Right renal pelvis (tissue), 4 donors: ENCODE results near the gene CDHR2. TPM values are rescaled to one million over a fixed set of nuclear protein-coding genes. Genes with fewer than 3 reads are reported as not detected.

Experiments
- DNase-seq, 4 donors: peaks; one replicate each; pipeline ENCODE4 v3.0.0-alpha.2; 2013; ENCODE audit warnings: low read depth in 4 of 4, low spot score in 3 of 4, missing footprints in 1 of 4
- polyA plus RNA-seq, 4 donors: library from polyadenylated mRNA; unstranded; fragments of 120-200 nt; gene quantifications; one replicate each; pipeline ENCODE4 v1.2.1, GENCODE V29; 2013; ENCODE audit not compliant: insufficient read length in 4 of 4

The CDHR2 gene
- polyA plus RNA-seq, 4 donors, result 13.9 to 21.5 (median 18.6) TPM

DNA sequence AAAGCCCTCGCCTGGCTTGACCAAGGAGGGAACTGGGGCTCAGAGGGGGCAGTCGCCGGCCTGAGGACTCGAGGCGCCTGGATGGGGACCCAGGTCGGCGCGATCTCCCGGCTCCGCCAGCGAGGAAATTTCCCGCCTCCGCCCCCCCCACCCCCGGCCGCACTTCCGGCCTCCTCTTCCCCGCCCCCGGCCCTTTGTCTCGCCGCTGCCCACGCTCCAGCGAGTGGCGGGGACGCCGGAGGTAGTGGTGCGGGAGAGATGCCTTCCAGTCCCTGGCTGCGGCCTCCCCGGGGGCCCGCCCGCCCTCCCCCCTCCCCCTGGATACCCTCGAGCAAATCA lies 61.3 kb downstream of the CDHR2 start:
- DNase-seq, result no peak

DNA sequence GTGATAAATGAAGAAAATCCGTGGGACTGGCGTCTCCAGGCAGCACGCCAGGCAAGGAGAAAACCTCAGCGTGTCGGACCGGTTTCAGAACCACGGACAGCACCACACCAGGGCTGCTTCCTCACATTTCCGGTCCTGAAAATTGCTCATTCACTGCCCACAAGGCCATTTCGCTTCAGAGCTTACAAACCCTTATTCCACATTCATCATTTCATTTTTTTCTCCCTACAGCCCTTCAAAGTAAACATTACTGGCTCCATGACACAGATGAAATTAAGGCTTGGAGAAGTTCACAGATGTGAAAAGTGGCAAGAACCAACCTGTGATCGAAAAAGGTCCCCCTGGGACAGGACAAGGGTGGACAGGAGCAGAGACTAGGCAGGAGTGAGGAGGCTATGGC lies 62.3 kb downstream of the CDHR2 start:
- DNase-seq, result peak in 3 of 4 donors; percentile 65 to 79 (median 73)

DNA sequence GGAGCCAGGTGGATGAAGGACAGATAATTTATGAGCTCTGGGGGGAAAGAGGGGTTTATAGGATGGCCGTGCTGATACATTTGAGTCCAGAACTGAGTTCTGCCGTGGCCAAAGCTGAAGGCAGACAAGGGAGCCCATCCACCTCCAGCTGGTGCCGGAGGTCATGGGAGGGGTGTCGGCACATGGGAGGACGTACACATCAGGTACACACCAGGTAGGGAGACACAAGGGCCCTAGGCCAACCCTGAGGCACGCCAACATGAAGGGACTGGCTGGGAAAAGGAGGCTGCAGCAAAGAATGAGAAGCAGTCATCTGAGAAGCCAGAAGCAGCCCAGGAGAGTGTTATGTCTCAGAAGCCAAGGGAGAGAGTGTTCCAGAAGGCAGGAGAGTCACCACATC lies 62.9 kb downstream of the CDHR2 start:
- no peak for DNase-seq

DNA sequence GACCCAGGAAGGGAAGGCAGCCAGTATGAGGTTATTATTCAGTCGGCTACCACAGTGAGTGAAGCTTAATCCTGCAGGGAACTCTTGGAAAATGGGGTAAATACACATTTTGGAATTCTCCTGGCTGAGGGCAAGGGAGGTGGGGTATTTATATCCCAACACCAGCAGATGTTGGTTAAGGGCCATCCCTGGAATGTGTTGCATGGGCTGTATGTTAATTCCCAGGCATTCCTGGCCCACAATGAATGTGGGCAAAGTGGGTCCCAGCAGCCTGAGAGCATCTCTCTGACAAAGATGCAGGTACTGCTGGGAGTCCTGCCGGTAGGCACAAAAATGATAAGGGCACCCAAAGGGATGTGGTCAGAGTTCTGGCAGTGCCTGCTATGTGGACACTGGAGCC lies 63.7 kb downstream of the CDHR2 start:
- DNase-seq, result no peak

DNA sequence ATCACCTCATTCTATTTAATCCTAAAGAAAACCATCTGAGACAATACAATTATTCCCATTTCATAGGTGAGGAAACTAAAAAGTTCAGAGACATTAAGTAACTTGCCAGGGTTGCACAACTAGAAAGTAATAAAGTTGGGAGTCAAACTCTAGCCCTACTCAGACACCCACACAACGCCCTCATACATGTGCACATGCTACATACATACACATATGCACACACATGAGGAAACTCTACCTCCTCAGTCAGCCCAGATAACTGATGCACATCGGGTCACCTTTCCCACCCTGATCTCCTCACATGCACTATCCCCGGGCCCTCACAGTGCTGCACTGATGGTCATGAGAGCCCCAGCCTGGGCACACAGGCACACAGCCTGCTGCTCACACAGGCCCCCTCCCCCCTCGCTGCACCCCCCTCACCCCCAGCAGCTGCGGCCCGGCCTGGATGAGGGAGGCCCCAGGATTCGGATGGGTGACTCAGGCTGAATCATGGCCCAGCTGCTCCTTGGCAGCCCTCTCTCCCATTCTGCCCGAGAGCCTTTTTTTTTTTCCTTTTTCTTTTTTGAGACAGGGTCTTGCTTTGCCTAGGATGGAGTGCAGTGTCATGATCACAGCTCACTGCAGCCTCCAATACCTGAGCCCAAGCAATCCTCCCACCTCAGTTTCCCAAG lies 65.8 kb downstream of the CDHR2 start:
- no peak for DNase-seq

DNA sequence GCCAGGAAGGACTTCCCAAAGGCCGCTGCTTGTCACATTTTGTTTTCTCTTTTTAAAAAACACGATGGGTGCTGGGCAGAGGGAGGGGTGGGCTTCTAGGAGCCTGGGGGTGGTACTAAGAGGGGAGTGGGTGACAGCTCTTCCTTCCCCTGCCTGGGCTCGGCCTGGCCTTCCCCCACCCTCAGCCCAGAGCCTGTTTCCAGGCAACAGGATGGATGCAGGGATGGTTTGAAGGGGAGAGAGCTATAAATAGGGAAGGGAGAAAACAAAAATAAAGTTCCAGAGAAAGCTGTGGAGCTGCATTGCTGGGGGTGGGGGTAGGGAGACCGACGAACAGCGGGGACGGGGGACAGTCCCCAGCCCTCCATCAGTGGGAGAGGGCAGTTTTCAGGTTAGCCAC lies 67.4 kb downstream of the CDHR2 start:
- no peak for DNase-seq

DNA sequence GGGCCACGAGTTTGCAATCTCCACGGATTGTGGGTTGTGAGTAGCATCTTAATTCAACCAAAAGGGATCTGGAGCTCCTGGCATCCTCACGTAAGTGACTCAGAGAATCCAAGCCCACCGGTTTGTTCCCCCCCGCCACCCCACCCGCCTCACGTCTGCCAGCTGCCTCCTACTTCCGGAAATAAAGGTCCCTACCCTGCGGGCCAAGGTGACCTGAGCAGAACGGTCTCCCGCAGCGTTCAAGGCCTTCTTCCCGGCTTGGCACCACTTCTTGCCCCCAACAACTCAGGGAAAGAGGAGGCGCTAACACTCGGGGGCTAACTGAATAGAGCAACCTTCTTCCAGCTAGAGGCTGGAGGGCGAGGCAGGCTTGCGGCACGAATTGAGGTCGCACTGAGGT lies 69.6 kb downstream of the CDHR2 start:
- DNase-seq, result no peak

DNA sequence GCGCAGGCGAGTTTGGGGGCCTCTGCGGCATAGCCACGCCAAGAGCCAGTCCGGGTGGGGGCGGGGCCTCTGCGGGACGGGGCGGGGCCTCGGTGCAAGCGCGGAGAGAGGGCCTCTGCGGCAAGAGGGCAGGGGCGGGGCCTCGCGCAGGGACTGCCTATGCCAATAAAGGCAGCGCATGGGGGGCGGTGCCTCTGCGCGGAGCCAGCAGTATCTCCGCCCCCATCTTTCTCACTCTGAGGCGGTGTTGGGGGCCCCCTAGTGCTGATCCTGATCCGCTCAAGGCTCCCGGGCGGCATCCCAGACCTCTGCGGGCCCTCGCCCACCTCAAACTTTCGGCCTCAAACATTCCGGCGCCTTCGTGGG lies 70.0 kb downstream of the CDHR2 start:
- peak in 2 of 4 donors; percentile 51 to 56 for DNase-seq

DNA sequence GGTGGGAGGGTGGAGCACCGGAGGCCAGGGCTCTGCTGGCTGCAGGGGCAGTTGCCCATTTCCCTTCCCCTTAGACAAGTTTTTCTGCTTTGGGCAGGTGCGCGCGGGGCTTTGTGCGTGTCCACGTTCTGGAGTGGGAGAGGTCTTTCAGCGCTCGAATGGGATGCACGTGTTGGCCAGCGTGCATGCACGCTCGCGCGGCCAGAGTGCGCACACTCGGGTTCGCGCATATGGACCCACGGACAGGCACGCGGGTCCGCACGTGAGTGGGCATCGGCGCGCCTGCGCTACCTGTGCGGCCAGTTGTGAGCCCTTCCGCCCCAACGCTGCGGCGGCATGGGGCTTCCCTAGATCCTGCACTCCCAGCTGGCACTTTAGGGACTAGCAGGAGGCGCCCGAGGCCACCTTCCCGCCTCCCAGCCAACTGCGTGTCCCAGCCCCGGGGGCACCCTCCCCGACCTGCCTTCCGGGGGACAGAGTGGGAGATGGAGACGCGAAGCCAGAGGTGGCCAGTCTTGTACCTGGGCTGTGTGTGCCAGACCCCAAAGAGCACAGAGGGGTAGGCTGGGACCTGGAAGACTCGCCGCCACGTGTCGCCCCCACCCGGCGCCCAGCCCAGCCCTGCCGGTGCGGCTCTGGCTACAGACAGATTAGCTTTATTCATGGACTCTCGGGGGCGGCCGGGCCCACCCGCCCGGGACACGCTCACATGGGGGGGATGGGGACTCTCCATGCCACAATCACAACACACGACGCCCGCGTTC lies 70.6 kb downstream of the CDHR2 start:
- DNase-seq, result no peak

DNA sequence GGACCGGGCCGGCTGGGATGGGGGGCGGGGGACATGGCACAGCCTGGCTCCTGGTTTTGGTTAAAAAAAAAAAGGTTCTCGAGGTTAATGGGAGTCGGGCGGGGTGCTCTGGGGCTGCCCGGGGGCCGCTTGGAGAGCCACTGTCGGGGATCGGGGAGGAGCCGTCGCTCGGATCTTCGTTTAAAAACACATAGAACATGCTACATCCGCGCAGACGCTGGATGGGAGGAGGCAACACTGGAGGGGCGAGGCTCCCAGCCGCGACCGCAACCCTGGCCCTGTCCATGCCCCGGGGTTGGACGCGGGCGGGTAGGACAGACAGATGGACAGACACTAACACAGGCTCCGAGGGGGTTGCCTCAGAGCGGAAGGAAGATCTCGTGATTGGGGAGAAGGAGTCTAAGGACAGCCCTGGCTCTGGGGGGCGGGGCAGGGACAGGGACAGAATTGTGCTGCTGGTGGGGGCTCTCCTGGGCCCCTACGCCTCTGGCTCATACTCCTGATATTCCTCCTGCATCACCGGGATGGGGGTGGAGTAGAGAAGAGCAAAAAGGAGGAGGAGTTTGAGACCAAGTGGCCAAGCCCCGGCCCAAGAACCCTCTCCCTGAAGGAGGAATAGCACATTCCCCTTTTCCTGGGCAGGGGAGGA lies 71.3 kb downstream of the CDHR2 start:
- no peak for DNase-seq

DNA sequence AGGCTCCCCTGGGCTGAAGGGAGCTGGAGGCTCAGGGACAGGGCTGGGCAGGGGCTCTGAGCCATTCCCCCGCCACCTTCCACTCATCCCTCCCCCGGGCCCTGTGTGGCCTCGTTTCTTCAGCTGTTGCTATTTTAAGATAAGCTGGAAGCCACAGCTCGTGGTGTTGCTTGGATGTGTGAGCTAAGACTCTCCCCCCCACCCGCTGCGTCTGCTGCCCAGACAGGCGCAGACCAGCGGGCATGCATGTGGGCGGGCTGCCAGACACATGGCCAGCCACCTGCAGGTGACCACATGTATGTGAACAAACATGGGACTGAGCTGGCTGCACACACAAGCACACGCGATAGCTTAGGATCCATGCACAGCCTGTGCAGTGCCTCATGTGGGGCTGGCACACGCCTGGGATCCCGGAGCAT lies 72.5 kb downstream of the CDHR2 start:
- DNase-seq, result no peak

DNA sequence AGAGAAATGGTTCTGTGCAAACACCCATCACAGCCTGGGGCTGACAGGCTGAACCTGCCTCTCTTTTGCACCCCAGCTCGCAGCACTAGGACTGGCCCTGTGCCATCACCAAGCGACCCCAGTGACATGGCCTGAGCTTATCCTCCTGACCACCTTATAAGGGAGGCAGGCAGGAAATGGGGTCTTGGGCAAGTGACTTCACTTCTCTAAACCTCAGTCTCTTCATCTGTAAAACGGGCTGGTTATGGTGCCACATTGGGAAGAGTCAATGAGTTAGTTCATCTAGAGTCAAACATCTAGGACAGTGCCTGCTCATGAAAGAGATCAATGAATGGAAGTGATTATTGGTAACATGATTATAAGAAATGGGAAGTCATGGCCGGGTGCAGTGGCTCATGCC lies 75.0 kb downstream of the CDHR2 start:
- no peak for DNase-seq

DNA sequence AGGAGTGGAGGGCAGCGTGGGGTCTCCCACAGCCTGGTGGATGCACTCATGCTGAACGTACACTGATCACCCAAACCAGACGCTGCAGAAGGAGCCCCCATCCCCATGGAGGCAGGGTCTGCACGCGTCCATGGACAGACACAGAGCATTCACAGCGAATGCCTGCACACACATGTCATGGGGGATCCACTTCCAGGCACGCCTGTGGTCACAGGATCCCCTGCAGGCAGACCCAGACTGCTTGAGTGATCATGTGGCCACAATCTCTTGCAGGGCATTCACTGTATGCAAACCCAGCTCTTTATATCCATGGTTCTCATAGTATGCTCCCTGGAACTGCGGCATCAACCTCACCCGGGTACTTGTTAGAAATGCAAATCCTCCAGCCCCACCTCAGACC lies 75.8 kb downstream of the CDHR2 start:
- DNase-seq, result no peak

DNA sequence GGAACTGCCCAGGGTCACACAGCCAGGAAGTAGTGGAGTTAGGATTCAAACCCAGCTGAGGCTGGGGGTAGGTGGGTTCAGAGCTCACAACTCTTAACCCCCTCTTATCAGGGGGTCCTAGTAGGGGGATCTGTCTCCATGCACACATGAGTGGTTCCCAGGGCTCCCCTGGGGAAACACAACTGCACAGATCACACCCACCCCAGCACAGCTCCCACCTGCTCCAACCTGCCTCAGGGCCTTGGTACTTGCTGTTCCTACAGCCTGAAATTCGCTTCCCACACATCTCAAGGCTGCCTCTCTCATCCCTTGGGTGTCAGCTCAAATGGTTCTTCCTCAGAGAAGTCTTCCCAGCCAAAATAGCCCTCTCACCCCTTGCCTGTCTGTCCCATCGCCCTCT lies 76.4 kb downstream of the CDHR2 start:
- DNase-seq, result no peak

DNA sequence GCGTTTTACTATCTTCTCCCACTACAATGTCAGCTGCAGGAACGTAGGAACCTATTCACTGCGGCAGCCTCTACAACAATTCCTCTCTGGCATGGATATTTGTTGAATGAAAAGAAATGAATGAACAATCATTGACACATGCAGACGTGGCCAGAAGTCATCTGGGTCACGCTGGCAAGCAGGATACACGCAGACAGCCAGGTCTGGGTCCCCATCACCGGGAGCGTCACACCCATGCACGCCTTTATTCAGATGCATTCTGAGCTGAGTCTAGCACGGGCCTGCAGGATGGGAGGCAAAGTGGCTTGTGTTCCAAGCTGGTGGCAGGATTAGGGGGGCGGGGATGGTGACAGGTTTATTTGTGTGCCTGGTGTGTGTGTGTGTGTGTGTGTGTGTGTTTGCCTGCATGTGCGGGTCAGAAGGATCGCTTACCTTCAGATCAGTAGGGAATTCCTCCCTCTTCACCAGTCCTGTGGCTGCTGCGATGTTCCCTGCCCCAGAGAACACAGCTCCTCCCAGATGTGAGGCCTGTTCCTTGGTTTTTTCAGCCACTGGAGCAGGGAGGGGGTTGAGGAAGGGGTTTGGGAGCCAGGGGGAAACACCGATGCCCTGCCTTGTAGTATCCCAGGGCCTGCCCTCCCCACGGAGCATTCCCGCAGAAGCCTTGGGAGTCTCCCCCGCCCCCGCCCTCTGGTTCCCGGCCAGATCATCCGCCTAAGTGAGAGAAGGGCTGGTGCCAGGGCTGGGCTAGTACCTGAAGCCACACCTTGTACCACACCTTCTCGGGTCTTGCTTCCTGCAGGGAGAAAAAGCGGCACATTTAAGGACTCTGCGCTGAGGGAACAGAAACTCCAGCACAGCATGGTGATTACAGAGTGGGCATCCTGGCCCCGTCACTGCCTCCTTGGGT lies 77.1 kb downstream of the CDHR2 start:
- no peak for DNase-seq

DNA sequence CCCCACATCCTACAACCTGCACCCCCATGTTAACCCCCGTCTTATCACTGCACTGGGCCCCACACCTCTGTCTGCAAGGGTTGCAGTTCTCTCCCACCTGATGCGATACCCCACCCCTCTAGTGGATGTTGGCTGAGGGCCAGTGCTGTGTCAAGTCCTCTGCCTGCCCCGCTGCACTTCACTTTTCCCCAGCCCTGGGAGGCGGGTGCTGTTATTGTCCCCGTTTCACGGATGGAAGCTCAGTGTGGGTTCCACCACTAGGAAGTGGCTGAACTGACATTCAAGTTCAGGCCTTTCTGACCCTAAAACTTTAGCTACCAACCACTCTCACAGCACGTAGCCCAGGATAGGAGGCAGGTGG lies 77.7 kb downstream of the CDHR2 start:
- DNase-seq, result no peak

DNA sequence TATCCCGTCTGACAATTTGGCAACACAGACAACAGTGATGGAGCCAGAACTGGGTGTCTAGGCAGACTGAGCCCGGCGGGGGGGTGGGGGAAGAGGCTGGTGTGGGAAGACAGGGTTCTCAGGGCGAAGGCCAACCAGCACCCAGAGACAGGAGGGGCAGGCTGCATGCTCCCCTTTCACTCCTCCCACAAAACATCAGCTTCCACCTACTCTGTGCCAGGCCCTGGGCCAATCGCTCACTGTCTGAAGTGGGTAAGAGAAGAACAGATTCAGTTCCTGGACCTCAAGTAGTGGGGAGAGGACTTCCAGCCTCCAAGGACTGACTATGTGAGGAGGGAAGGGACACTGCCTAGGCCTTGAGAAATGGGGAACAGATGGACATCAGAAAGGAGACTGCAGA lies 78.4 kb downstream of the CDHR2 start:
- DNase-seq, result no peak

DNA sequence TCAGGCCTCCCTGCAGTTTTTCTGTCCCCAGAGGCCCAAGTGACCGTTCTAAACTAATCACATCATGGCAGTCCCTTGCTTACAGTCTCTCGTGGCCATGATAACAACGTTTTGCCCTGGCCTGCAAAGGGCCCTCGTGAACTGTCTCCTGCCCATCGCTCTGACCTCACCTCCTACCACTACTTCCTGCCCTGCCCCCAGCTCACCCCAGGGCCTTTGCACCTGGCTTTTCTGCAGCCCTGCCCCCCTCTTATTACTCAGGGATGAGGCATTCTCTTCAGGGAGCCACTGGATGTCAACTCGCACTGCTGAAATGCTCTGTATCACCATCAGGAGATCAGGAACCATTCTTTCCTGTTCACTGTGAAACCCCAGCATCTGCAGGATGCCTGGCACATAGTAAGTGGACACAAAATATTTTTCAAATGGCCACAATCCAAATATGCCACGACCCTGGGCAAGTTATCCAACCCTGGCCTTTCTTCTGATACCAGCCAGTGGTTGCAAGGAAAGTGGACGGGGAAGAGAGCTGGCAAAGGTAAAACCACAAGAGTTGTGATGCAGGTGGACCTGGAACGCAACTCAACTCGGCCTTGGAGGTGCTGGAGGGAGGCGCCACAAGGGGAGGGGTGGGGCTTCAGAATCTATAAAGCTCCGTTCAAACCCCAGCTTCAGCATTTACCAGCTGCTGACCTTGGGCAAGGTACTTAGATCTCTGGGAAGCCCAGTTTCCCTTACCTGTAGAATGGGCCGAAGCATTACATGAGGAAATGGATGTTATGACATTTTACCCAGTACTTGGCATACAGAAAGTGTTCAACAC lies 79.5 kb downstream of the CDHR2 start:
- DNase-seq, result no peak

DNA sequence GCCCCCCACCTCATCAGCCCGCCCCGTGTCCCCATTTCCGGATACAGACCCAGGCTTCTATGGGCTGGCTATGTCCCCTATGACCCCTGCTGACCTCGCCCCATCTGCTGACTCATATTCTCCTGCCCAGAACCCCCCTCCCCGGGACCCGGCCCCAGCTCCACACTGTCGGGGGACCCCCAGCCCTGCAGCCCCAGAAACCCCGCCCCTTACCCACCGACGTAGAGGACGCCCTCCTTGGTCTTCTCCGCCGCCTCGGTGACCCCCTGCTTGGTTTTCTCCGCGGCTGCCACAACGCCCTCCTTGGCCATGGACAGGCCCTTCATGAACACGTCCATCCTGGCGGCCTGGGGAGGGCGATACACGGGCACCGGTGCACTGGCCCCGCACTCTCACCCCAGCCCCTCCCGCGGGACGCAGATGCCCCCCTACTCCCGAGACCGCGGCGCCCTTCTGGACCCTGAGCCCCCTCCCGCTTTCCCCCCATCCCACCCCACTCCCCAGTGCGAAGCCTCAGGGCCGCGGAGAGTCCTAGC lies 80.2 kb downstream of the CDHR2 start:
- DNase-seq, result no peak
